ENCODE data around the gene SLC6A3.

Gene SLC6A3

GRCh38 chr5:1394881-1395860, 50.1 kb downstream of the SLC6A3 start:
- no peak overlapping the region for H3K4me3 ChIP-seq (ENCODE audit: control insufficient read depth, low read depth, low read length)
- TF ChIP-seq, protein P1, sequence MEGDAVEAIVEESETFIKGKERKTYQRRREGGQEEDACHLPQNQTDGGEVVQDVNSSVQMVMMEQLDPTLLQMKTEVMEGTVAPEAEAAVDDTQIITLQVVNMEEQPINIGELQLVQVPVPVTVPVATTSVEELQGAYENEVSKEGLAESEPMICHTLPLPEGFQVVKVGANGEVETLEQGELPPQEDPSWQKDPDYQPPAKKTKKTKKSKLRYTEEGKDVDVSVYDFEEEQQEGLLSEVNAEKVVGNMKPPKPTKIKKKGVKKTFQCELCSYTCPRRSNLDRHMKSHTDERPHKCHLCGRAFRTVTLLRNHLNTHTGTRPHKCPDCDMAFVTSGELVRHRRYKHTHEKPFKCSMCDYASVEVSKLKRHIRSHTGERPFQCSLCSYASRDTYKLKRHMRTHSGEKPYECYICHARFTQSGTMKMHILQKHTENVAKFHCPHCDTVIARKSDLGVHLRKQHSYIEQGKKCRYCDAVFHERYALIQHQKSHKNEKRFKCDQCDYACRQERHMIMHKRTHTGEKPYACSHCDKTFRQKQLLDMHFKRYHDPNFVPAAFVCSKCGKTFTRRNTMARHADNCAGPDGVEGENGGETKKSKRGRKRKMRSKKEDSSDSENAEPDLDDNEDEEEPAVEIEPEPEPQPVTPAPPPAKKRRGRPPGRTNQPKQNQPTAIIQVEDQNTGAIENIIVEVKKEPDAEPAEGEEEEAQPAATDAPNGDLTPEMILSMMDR (IDR thresholded peaks at IDR 0.05; ENCODE audit: control insufficient read depth, insufficient read depth, low read depth, low read length, missing control alignments) = no peak
- no peak for DNase-seq (ENCODE audit: low read depth)

GRCh38 chr5:1393571-1394501, 51.4 kb downstream of the SLC6A3 start:
- no peak overlapping the region for H3K4me3 ChIP-seq (ENCODE audit: control insufficient read depth, low read depth, low read length)
- TF ChIP-seq, protein P1 (IDR thresholded peaks at IDR 0.05; ENCODE audit: control insufficient read depth, insufficient read depth, low read depth, low read length, missing control alignments) = no peak
- DNase-seq (ENCODE audit: low read depth) = no peak

DNA sequence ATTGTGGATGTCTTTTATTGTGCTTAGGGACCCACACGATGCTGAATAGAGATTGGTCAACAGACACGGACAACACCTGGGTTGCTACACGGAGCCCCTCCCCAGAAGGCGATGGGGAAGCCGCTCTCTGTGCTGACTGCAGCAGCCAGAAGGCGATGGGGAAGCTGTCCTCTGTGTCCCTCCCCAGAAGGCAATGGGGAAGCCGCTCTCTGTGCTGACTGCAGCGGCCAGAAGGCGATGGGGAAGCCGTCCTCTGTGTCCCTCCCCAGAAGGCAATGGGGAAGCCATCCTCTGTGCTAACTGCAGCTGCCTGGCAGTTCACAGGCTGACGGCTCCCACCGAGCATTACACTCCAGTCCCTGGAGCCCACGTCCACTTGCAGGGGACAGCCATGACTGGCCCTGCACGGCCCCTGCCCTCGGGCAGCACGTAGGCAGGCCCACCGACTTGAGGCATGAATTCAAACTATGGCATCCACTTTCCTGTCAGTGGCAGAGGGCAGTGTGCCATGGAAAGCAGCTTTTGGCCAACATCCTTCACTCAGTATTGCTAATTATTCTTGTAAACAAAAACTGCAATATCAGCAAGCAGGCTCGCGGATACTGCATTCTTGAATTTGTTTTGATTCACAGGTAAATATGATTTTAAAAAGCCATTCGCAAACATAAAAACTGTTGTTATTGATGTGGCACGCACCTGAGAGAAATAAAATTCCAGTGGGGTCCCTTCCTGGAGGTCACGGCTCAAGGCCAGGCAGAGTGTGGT, 52.3 kb downstream of the SLC6A3 start:
- no peak overlapping the region for H3K4me3 ChIP-seq (ENCODE audit: control insufficient read depth, low read depth, low read length)
- no peak for DNase-seq (ENCODE audit: low read depth)
- TF ChIP-seq, protein P1 (IDR thresholded peaks at IDR 0.05; ENCODE audit: control insufficient read depth, insufficient read depth, low read depth, low read length, missing control alignments) = no peak

DNA sequence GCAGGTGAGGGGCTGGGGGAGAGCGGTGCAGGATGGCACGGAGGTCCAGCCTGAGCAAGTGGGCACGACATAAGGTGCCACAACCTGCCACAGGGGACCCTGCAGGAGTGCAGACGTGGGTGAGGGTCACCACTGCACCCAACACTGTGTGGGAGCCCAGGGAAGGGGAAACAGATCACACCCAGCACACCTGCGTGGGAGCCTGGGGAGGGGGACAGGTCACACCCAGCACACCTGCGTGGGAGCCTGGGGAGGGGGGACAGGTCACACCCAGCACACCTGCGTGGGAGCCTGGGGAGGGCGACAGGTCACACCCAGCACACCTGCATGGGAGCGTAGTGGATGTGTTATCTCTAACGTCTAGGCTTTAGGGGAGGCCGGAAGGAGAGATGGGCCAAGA, 53.0 kb downstream of the SLC6A3 start:
- TF ChIP-seq, protein P1 (IDR thresholded peaks at IDR 0.05; ENCODE audit: control insufficient read depth, insufficient read depth, low read depth, low read length, missing control alignments) = no peak
- H3K4me3 ChIP-seq (ENCODE audit: control insufficient read depth, low read depth, low read length) = no peak overlapping the region
- DNase-seq (ENCODE audit: low read depth) = no peak

DNA sequence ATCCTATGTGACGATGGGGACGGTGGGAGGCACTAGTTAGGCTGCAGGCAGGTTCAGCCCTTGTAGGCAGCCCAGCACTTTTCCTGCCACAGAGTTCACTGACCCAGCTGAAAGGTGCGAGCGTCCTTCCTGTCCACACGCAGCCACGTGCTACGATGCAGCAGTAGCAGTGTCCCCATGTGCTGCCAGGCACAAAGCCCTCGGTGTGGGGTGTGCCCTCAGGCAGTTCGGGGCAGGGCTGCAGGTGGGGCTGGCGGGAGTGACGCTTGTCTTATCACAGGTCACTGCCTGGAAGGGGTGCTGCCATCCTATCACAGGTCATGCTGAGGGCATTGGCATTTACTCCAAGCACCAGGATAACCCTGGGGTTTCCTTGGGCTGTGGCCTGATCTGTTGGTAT, 53.5 kb downstream of the SLC6A3 start:
- DNase-seq (ENCODE audit: low read depth) = no peak

More for the DNA sequence above, 53.5 kb downstream of the SLC6A3 start:
- H3K4me3 ChIP-seq (ENCODE audit: control insufficient read depth, low read depth, low read length) = no peak overlapping the region
- TF ChIP-seq, protein P1 (IDR thresholded peaks at IDR 0.05; ENCODE audit: control insufficient read depth, insufficient read depth, low read depth, low read length, missing control alignments) = no peak

Data from AG09309 (cell line).